Natural killer cell (primary cell): ENCODE results near the gene PDCD7. TPM values are rescaled to one million over a fixed set of nuclear protein-coding genes. Genes with fewer than 3 reads are reported as not detected.

Experiments used
- ATAC-seq, 3 donors: fragments of 150-1000 bp in 2 of 3; fragments of 200-7000 bp in 1 of 3; cut with Tn5 transposase; 1 replicate in 1 of 3; 2 replicates in 2 of 3; pipeline ENCODE4 v1.10.0; 2021; ENCODE audit warnings: mild to moderate bottlenecking in 2 of 3, moderate library complexity in 2 of 3
- DNase-seq, 2 donors: peaks; one replicate each; pipeline versions ENCODE4 v3.0.0 to v3.0.0-alpha.2; 2013 to 2021; ENCODE audit warnings: mixed read lengths in 1 of 2
- H3K27ac ChIP-seq: one replicate; pipeline ENCODE4 v1.5.1; 2013; ENCODE audit warnings: mild to moderate bottlenecking, low read length
- H3K27me3 ChIP-seq: one replicate; pipeline ENCODE4 v1.6.1; 2013; ENCODE audit warnings: low read length; ENCODE audit not compliant: control insufficient read depth, insufficient read depth
- H3K36me3 ChIP-seq: one replicate; pipeline ENCODE4 v1.6.1; 2013; ENCODE audit warnings: low read length; ENCODE audit not compliant: control insufficient read depth, insufficient read depth
- H3K4me1 ChIP-seq: one replicate; pipeline ENCODE4 v1.6.1; 2013; ENCODE audit warnings: low read length; ENCODE audit not compliant: control insufficient read depth, insufficient read depth
- H3K4me3 ChIP-seq: one replicate; pipeline ENCODE4 v1.5.1; 2013; ENCODE audit warnings: low read length
- H3K9me3 ChIP-seq: one replicate; pipeline ENCODE4 v1.6.1; 2013; ENCODE audit warnings: low read length; ENCODE audit not compliant: control insufficient read depth, insufficient read depth
- H3K27ac Mint-ChIP-seq, 2 donors: one replicate each; pipeline ENCODE4 v1.8.0; 2022; ENCODE audit warnings: mild to moderate bottlenecking in 2 of 2, mixed read lengths in 2 of 2, moderate library complexity in 1 of 2
- H3K27me3 Mint-ChIP-seq, 2 donors: one replicate each; pipeline ENCODE4 v1.8.0; 2022; ENCODE audit warnings: low read depth in 2 of 2, mixed read lengths in 2 of 2
- H3K36me3 Mint-ChIP-seq: one replicate; pipeline ENCODE4 v1.8.0; 2022; ENCODE audit warnings: mixed read lengths
- H3K4me1 Mint-ChIP-seq, 2 donors: one replicate each; pipeline ENCODE4 v1.8.0; 2022; ENCODE audit warnings: mixed read lengths in 2 of 2
- H3K4me3 Mint-ChIP-seq: one replicate; pipeline ENCODE4 v1.8.0; 2022; ENCODE audit warnings: mild to moderate bottlenecking, moderate library complexity, mixed read lengths
- H3K9me3 Mint-ChIP-seq, 2 donors: one replicate each; pipeline ENCODE4 v1.8.0; 2022; ENCODE audit warnings: mixed read lengths in 2 of 2
- WGBS: methylation state at CpG from one replicate; pipeline ENCODE4 v1.1.7; 2013; ENCODE audit warnings: missing lambda C conversion rate; ENCODE audit not compliant: insufficient coverage; 5-methylcytosine and 5-hydroxymethylcytosine counted together
- intact Hi-C: fragments of 100-400 bp; cut with micrococcal nuclease; formaldehyde crosslinking; loops from one replicate; pipeline ENCODE4 v1.14.2; 2022
- total RNA-seq, 4 donors: library from RNA; stranded (reverse); fragments of 120-200 nt in 1 of 4; gene quantifications; one replicate each; pipeline versions ENCODE4 v1.2.3 to v1.2.4, GENCODE V29; 2013 to 2022
- TF ChIP-seq, protein P1 (sequence below): fragments of 200-600 bp; IDR thresholded peaks from one replicate; pipeline ENCODE4 v1.8.0; 2022; ENCODE audit warnings: antibody characterized with exemption

Gene PDCD7
- total RNA-seq, 3 donors from 2014 or later (not counting 1 experiment from before 2014, with no cell fraction given): 19.1 to 33.9 (median 26.7) TPM

DNA sequence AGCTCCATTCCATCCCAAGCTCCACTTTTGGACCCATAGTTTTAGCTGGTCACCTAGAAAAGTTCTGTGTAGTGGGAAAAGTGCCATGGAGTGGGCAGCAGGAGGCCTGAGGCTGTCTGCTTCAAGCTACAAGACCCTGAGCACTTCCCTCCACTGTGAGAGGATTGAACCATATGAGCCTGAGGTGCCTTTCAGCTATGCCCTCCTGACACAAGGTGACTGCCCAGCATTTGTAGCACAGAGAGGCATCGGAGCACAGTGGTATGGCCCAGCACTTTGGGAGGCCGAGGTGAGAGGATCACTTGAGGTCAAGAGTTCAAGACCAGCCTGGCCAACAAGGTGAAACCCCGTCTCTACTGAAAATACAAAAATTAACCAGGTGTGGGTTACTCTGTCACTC, 61.0 kb downstream of the PDCD7 start:
- ATAC-seq (no peak), DNase-seq (no peak)
- H3K27me3 ChIP-seq: peaks cover 3% of the 10 kb centered on the region
- H3K4me1 Mint-ChIP-seq: peaks cover under 1 to 11% of the 10 kb centered on the region in 2 donors
- no peak overlapping the region for H3K27ac Mint-ChIP-seq
- no peaks in the 10 kb centered on the region for H3K36me3 ChIP-seq
- no peak overlapping the region for H3K4me3 Mint-ChIP-seq
- WGBS: 78% methylated on average over 3 of the region's 3 CpGs
- TF ChIP-seq, protein P1, sequence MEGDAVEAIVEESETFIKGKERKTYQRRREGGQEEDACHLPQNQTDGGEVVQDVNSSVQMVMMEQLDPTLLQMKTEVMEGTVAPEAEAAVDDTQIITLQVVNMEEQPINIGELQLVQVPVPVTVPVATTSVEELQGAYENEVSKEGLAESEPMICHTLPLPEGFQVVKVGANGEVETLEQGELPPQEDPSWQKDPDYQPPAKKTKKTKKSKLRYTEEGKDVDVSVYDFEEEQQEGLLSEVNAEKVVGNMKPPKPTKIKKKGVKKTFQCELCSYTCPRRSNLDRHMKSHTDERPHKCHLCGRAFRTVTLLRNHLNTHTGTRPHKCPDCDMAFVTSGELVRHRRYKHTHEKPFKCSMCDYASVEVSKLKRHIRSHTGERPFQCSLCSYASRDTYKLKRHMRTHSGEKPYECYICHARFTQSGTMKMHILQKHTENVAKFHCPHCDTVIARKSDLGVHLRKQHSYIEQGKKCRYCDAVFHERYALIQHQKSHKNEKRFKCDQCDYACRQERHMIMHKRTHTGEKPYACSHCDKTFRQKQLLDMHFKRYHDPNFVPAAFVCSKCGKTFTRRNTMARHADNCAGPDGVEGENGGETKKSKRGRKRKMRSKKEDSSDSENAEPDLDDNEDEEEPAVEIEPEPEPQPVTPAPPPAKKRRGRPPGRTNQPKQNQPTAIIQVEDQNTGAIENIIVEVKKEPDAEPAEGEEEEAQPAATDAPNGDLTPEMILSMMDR: no peak
- H3K36me3 Mint-ChIP-seq: no peaks in the 10 kb centered on the region
- no peaks in the 10 kb centered on the region for H3K9me3 ChIP-seq
- H3K27me3 Mint-ChIP-seq: peaks cover 15 to 20% of the 10 kb centered on the region in 2 donors
- H3K4me1 ChIP-seq: peaks cover under 1% of the 10 kb centered on the region
- intact Hi-C loops: no loop called here
- no peak overlapping the region for H3K4me3 ChIP-seq
- no peak overlapping the region for H3K27ac ChIP-seq
- H3K9me3 Mint-ChIP-seq: no peaks in the 10 kb centered on the region

DNA sequence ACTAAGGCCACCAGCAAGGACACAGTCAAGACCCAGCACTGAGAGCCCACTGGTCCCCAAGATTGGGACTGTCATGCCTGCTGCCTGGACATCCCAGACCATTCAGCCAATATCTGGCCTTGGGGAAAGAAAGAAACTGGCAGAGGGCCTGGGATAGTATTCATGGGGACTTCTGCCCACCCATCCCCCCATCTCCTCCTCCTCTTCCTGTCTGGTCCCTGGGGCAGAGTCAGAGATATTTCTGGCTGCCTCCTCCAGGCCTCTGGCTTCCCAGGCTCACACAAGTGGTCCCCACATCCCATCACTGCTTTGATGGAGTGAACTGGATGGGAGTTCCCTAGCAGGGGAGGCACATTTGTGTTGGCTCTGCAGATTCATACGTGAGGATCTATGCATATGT, 61.6 kb downstream of the PDCD7 start:
- WGBS: 100% methylated on average over 1 of the region's 1 CpG
- no peak overlapping the region for H3K4me3 Mint-ChIP-seq
- DNase-seq (no peak), ATAC-seq (no peak)
- Histone ChIP-seq H3K4me1 (peaks cover 5% of the 10 kb centered on the region), H3K27me3 (peaks cover 3% of the 10 kb centered on the region), H3K4me3 (no peak overlapping the region), H3K27ac (no peak overlapping the region), H3K36me3 (no peaks in the 10 kb centered on the region), H3K9me3 (no peaks in the 10 kb centered on the region)
- no peaks in the 10 kb centered on the region for H3K9me3 Mint-ChIP-seq
- intact Hi-C loops: no loop called here
- TF ChIP-seq, protein P1: no peak
- H3K36me3 Mint-ChIP-seq: no peaks in the 10 kb centered on the region
- peaks cover 0 to 16% of the 10 kb centered on the region in 2 donors for H3K4me1 Mint-ChIP-seq
- H3K27ac Mint-ChIP-seq: no peak overlapping the region
- peaks cover 19% of the 10 kb centered on the region in 2 donors for H3K27me3 Mint-ChIP-seq

DNA sequence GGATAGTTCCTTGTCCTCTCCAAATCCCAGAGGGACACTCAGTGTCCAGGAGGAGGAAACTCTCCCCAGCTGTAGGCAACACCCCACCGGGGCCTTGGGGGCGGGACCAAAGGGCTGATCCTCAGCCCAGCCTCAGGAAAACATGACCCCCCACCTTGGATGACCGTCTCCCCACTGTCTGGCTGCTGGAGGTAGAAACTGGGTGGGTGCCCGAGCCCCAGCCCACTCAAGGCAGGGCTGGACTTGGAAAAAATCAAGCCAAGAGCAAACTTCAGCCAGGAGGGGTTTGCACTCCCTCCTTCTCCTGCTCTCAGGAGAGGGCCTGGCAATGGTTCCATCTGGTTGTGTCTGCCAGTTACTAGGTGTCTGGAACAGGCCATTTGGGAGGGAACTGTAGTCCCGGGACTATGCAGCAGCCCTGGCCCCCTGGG, 62.2 kb downstream of the PDCD7 start:
- peaks cover 0 to 16% of the 10 kb centered on the region in 2 donors for H3K4me1 Mint-ChIP-seq
- no peak for DNase-seq
- H3K4me3 Mint-ChIP-seq: no peak overlapping the region
- H3K36me3 Mint-ChIP-seq: no peaks in the 10 kb centered on the region
- peaks cover 18 to 20% of the 10 kb centered on the region in 2 donors for H3K27me3 Mint-ChIP-seq
- no peak overlapping the region for H3K27ac Mint-ChIP-seq
- 87% methylated on average over 5 of the region's 5 CpGs for WGBS
- Histone ChIP-seq H3K36me3 (no peaks in the 10 kb centered on the region), H3K4me1 (peaks cover 5% of the 10 kb centered on the region), H3K27ac (no peak overlapping the region), H3K9me3 (no peaks in the 10 kb centered on the region), H3K27me3 (peaks cover 9% of the 10 kb centered on the region), H3K4me3 (no peak overlapping the region)
- intact Hi-C loops: no loop called here
- no peak for ATAC-seq
- TF ChIP-seq, protein P1: no peak
- H3K9me3 Mint-ChIP-seq: no peaks in the 10 kb centered on the region
